ENCODE data around the gene HBQ1. TPM values are rescaled to one million over a fixed set of nuclear protein-coding genes. Genes with fewer than 3 reads are reported as not detected.
"Not testable (repeated sequence)": the region's sequence is repeated elsewhere in the genome, so short reads cannot be mapped to it uniquely, and the experiment has no call there.

HBQ1 gene
- total RNA-seq, 1 donor from 2014 or later, result 0.96 TPM

GRCh38 chr16:169014-169413, 11.2 kb upstream of the HBQ1 start:
- no peaks in the 10 kb centered on the region for H3K36me3 ChIP-seq (ENCODE audit: control insufficient read depth, insufficient read depth, low read length)
- no peak overlapping the region for H3K4me3 ChIP-seq (ENCODE audit: low read depth, low read length)
- no peak for DNase-seq (ENCODE audit: low read depth)
- no peak for TF ChIP-seq CTCF (IDR thresholded peaks at IDR 0.05; ENCODE audit: insufficient read depth, low read length, poor library complexity, severe bottlenecking)
- peaks cover 62% of the 10 kb centered on the region for H3K27me3 ChIP-seq (ENCODE audit: control insufficient read depth, insufficient read depth, low read length)

DNA sequence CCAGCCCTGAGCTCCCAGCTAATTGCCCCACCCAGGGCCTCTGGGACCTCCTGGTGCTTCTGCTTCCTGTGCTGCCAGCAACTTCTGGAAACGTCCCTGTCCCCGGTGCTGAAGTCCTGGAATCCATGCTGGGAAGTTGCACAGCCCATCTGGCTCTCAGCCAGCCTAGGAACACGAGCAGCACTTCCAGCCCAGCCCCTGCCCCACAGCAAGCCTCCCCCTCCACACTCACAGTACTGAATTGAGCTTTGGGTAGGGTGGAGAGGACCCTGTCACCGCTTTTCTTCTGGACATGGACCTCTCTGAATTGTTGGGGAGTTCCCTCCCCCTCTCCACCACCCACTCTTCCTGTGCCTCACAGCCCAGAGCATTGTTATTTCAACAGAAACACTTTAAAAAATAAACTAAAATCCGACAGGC, 10.2 kb upstream of the HBQ1 start:
- not testable (repeated sequence) for H3K4me3 ChIP-seq (ENCODE audit: low read depth, low read length); DNase-seq (ENCODE audit: low read depth); H3K36me3 ChIP-seq (ENCODE audit: control insufficient read depth, insufficient read depth, low read length)
- H3K27me3 ChIP-seq (ENCODE audit: control insufficient read depth, insufficient read depth, low read length), result peaks cover 67% of the 10 kb centered on the region

DNA sequence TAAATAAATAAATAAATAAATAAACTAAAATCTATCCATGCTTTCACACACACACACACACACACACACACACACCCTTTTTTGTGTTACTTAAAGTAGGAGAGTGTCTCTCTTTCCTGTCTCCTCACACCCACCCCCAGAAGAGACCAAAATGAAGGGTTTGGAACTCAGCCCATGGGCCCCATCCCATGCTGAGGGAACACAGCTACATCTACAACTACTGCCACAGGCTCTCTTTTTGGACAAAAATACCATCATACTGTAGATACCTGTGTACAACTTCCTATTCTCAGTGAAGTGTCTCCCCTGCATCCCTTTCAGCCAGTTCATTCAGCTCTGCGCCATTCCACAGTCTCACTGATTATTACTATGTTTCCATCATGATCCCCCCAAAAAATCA, 9.5 kb upstream of the HBQ1 start:
- Histone ChIP-seq H3K4me3 (ENCODE audit: low read depth, low read length) (no peak overlapping the region), H3K27me3 (ENCODE audit: control insufficient read depth, insufficient read depth, low read length) (peaks cover 67% of the 10 kb centered on the region), H3K36me3 (ENCODE audit: control insufficient read depth, insufficient read depth, low read length) (no peaks in the 10 kb centered on the region)
- no peak for DNase-seq (ENCODE audit: low read depth)
- no peak for TF ChIP-seq CTCF (IDR thresholded peaks at IDR 0.05; ENCODE audit: insufficient read depth, low read length, poor library complexity, severe bottlenecking)

GRCh38 chr16:172374-172941, 7.8 kb upstream of the HBQ1 start, which contains the start of gene HBA2:
TSS of gene HBA2 (plus strand) at chr16:172876. CDS start at chr16:172913, 37 bp downstream.
- not testable (repeated sequence) for DNase-seq (ENCODE audit: low read depth); H3K36me3 ChIP-seq (ENCODE audit: control insufficient read depth, insufficient read depth, low read length); H3K4me3 ChIP-seq (ENCODE audit: low read depth, low read length)
- peaks cover 59% of the 10 kb centered on the region for H3K27me3 ChIP-seq (ENCODE audit: control insufficient read depth, insufficient read depth, low read length)

DNA sequence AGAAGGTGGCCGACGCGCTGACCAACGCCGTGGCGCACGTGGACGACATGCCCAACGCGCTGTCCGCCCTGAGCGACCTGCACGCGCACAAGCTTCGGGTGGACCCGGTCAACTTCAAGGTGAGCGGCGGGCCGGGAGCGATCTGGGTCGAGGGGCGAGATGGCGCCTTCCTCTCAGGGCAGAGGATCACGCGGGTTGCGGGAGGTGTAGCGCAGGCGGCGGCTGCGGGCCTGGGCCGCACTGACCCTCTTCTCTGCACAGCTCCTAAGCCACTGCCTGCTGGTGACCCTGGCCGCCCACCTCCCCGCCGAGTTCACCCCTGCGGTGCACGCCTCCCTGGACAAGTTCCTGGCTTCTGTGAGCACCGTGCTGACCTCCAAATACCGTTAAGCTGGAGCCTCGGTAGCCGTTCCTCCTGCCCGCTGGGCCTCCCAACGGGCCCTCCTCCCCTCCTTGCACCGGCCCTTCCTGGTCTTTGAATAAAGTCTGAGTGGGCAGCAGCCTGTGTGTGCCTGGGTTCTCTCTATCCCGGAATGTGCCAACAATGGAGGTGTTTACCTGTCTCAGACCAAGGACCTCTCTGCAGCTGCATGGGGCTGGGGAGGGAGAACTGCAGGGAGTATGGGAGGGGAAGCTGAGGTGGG, 6.9 kb upstream of the HBQ1 start:
- not testable (repeated sequence) for H3K36me3 ChIP-seq (ENCODE audit: control insufficient read depth, insufficient read depth, low read length); H3K4me3 ChIP-seq (ENCODE audit: low read depth, low read length); DNase-seq (ENCODE audit: low read depth)
- H3K27me3 ChIP-seq (ENCODE audit: control insufficient read depth, insufficient read depth, low read length), result peaks cover 59% of the 10 kb centered on the region

GRCh38 chr16:173928-174769, 6.1 kb upstream of the HBQ1 start:
- not testable (repeated sequence) for H3K4me3 ChIP-seq (ENCODE audit: low read depth, low read length); DNase-seq (ENCODE audit: low read depth); H3K36me3 ChIP-seq (ENCODE audit: control insufficient read depth, insufficient read depth, low read length)
- H3K27me3 ChIP-seq (ENCODE audit: control insufficient read depth, insufficient read depth, low read length), result peaks cover 54% of the 10 kb centered on the region

GRCh38 chr16:175011-175949, 5.0 kb upstream of the HBQ1 start:
- Histone ChIP-seq H3K27me3 (ENCODE audit: control insufficient read depth, insufficient read depth, low read length) (peaks cover 55% of the 10 kb centered on the region), H3K36me3 (ENCODE audit: control insufficient read depth, insufficient read depth, low read length) (no peaks in the 10 kb centered on the region), H3K4me3 (ENCODE audit: low read depth, low read length) (no peak overlapping the region)
- no peak for DNase-seq (ENCODE audit: low read depth)
- no peak for TF ChIP-seq CTCF (IDR thresholded peaks at IDR 0.05; ENCODE audit: insufficient read depth, low read length, poor library complexity, severe bottlenecking)

DNA sequence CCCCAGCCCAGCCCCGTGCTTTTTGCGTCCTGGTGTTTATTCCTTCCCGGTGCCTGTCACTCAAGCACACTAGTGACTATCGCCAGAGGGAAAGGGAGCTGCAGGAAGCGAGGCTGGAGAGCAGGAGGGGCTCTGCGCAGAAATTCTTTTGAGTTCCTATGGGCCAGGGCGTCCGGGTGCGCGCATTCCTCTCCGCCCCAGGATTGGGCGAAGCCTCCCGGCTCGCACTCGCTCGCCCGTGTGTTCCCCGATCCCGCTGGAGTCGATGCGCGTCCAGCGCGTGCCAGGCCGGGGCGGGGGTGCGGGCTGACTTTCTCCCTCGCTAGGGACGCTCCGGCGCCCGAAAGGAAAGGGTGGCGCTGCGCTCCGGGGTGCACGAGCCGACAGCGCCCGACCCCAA, 4.3 kb upstream of the HBQ1 start:
- not testable (repeated sequence) for H3K36me3 ChIP-seq (ENCODE audit: control insufficient read depth, insufficient read depth, low read length); DNase-seq (ENCODE audit: low read depth); H3K4me3 ChIP-seq (ENCODE audit: low read depth, low read length)
- H3K27me3 ChIP-seq (ENCODE audit: control insufficient read depth, insufficient read depth, low read length), result peaks cover 58% of the 10 kb centered on the region

DNA sequence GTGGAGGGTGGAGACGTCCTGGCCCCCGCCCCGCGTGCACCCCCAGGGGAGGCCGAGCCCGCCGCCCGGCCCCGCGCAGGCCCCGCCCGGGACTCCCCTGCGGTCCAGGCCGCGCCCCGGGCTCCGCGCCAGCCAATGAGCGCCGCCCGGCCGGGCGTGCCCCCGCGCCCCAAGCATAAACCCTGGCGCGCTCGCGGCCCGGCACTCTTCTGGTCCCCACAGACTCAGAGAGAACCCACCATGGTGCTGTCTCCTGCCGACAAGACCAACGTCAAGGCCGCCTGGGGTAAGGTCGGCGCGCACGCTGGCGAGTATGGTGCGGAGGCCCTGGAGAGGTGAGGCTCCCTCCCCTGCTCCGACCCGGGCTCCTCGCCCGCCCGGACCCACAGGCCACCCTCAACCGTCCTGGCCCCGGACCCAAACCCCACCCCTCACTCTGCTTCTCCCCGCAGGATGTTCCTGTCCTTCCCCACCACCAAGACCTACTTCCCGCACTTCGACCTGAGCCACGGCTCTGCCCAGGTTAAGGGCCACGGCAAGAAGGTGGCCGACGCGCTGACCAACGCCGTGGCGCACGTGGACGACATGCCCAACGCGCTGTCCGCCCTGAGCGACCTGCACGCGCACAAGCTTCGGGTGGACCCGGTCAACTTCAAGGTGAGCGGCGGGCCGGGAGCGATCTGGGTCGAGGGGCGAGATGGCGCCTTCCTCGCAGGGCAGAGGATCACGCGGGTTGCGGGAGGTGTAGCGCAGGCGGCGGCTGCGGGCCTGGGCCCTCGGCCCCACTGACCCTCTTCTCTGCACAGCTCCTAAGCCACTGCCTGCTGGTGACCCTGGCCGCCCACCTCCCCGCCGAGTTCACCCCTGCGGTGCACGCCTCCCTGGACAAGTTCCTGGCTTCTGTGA, 3.5 kb upstream of the HBQ1 start, which contains the start of gene HBA1:
Gene HBA1 (plus strand): TSS at position 204 of the 906 bp plus-strand sequence. CDS start 37 bp downstream, at position 241.
- not testable (repeated sequence) for H3K4me3 ChIP-seq (ENCODE audit: low read depth, low read length); DNase-seq (ENCODE audit: low read depth); H3K36me3 ChIP-seq (ENCODE audit: control insufficient read depth, insufficient read depth, low read length)
- H3K27me3 ChIP-seq (ENCODE audit: control insufficient read depth, insufficient read depth, low read length), result peaks cover 56% of the 10 kb centered on the region
